ENCODE measurements around the gene SORBS2.
"Not testable (repeated sequence)": the region's sequence is repeated elsewhere in the genome, so short reads cannot be mapped to it uniquely, and the experiment has no call there.

Gene SORBS2

DNA sequence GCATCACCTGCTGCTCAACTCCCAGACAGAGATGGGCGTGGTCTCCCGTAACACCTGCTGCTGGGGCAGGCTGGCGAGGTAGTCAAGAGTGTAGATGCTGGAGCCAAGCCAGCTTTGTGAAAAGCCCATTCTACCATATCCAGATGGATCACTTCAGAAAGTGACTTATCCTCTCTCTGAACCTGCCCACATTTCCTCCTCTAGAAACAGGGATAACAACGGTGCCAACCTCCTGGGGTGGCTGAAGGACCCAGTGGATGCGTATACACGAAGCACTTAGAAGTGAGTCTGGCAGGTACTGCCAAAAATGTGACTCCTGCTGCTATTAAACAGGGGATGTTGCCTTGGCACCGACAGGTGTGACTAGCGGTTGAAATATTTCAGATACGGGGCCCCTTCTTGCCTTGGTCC, 95.8 kb downstream of the SORBS2 start:
- DNase-seq (ENCODE audit: low read depth in 2 of 2, low spot score in 1 of 2) = no peak

DNA sequence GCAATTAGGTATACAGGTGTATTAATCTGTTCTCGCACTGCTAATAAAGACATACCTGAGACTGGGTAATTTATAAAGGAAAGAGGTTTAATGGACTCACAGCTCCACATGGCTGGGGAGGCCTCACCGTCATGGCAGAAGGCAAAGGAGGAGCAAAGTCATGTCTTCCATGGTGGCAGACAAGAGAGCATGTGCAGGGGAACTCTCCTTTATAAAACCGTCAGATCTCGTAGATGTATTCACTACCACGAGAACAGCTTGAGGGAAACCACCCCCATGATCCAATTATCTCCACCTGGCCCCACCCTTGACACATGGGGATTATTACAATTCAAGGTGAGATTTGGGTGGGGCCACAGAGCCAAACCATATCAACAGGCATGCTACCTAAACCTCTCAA, 97.5 kb downstream of the SORBS2 start:
- DNase-seq (ENCODE audit: low read depth in 2 of 2, low spot score in 1 of 2) = not testable (repeated sequence)

GRCh38 chr4:185713731-185714130, 98.3 kb downstream of the SORBS2 start:
- no peak for DNase-seq (ENCODE audit: low read depth in 2 of 2, low spot score in 1 of 2)

GRCh38 chr4:185713272-185713671, 98.7 kb downstream of the SORBS2 start:
- DNase-seq (ENCODE audit: low read depth in 2 of 2, low spot score in 1 of 2) = no peak

- no peak for DNase-seq (ENCODE audit: low read depth in 2 of 2, low spot score in 1 of 2)
Observed at GRCh38 chr4:185712350-185713024, 99.5 kb downstream of the SORBS2 start.

DNA sequence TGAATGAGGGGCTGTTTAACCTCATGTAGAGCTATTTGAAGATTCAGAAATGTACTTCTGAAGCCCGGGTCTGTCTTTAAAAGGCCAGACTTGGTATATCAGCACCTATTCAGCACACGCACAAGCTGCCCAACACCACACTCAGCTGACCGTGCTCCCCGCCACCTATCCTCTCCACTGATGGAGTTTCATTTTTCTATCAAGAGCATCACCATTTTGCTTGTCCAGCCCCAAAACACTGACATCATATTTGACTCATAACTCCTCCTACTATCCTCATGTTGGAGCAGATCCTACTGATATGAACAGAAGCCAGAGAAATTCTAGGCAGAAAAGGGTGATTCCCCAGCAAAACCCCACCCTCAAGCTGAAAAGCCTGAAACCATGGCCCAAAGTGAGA, 100.3 kb downstream of the SORBS2 start:
- DNase-seq (ENCODE audit: low read depth in 2 of 2, low spot score in 1 of 2) = no peak

DNA sequence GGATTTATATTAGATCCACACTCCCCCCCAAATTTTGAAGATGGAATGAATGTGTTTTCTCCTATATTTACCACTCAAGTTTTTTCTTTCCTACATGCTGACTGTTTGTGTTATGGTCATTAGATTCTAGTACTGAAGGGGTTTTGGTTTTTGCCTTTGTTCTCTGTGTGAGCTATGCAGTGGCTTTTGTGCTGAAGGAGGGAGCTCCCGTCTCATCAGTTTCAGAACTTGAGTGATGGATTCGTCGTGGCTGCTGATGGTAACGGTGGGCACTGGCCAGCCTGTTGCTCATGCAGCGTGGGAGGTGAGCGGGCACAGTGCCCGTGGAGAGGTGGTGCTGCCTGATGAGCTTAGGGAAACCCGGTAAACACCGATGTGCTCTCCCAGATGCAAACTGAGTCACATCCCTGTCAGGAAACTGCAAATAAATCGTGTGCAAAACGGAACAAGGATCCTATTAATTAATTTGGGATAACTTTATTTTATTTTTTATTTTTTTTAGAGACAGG, 101.5 kb downstream of the SORBS2 start:
- no peak for DNase-seq (ENCODE audit: low read depth in 2 of 2, low spot score in 1 of 2)

- DNase-seq (ENCODE audit: low read depth in 2 of 2, low spot score in 1 of 2) = no peak
Observed at GRCh38 chr4:185709802-185710486, 102.0 kb downstream of the SORBS2 start.

DNA sequence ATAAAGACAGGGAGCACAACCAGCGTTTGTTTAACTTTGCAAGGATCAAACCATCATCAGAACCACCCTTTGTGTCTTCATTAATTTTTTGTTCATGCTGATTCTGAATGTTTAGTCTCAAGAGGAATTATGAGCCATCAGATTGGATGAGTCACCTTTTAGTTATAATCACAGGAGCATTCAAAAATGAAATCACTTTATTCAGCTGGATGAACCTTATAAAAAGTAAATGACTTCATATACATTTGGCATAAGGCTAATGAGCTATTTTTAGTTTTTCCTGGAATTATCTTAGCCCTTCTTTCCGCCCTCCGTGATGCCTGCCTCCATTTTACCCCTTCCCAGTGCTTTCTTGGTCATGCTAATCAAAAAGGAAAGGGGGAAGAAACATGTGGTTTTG, 103.6 kb downstream of the SORBS2 start:
- no peak for DNase-seq (ENCODE audit: low read depth in 2 of 2, low spot score in 1 of 2)

- not testable (repeated sequence) for DNase-seq (ENCODE audit: low read depth in 2 of 2, low spot score in 1 of 2)
Observed at GRCh38 chr4:185707622-185708021, 104.4 kb downstream of the SORBS2 start.

GRCh38 chr4:185702147-185702663, 109.8 kb downstream of the SORBS2 start:
- DNase-seq (ENCODE audit: low read depth in 2 of 2, low spot score in 1 of 2) = no peak

GRCh38 chr4:185700630-185701029, 111.4 kb downstream of the SORBS2 start:
- no peak for DNase-seq (ENCODE audit: low read depth in 2 of 2, low spot score in 1 of 2)

DNA sequence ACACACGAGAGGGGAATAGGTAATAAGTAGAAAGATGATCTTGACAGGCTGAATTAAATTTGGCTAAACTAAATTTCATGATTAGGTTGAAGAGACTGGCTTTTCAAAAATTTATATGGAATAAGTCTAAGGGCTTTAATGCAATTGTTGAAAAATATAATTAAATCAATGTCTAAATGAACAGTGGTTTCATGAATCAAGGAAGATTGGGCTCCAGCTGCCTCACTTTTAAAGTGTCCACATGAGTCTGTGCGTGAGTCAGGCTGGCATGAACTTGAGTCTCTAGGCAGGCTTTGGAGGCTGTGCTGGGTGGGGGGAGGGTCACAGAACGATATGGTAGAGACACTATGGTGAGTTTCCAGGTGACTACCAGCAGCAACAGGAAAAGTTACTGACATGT, 111.9 kb downstream of the SORBS2 start:
- DNase-seq (ENCODE audit: low read depth in 2 of 2, low spot score in 1 of 2) = no peak

- no peak for DNase-seq (ENCODE audit: low read depth in 2 of 2, low spot score in 1 of 2)
Observed at GRCh38 chr4:185697488-185697887, 114.5 kb downstream of the SORBS2 start.

DNA sequence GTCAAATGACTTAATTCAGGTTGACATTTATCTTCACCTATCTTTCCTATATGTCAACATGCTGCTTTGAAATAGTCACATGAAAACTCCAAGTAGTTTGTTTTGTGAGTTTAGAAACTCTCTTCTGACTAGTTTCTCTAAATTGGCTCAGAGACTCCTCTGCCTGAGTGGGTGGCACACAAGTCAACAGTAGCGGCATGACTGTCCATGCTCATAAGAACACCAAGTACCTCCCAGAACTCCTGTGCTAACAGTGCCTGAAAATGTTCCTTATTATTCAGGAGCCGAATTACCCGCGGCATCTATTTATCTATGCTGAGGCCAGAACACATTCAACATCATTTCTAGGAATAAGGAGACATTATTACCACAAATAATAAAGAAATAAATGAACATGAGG, 116.3 kb downstream of the SORBS2 start:
- no peak for DNase-seq (ENCODE audit: low read depth in 2 of 2, low spot score in 1 of 2)

DNA sequence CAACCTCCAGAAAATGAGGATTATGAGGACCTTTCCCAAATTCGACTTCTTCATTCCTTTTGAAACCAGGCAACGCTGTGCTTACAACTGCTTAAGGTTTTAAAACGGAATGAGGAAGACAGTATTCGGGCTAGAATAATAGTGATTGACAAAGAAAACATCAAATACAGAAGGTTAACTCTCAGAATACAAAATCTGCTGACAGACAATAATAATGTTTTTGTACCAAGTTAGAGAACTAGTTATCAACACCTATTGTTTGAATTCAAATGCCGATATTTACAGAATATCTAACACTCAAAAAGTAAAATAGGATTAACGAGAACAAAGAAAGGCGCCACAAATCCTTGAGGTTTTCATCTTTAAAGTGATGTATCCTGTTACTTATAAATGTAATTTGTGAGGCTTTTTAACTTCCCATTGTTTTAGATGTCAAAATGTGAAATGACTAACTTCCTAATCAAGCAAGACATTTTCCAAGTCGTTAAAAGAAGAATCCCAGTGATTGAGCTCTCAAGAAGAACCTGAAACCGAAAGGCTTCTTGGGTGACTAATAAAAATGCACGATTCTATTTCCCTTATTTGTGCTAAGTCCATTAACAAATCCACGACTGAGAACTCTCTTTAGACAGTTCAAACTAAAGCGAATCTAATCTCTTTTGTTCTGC, 118.3 kb downstream of the SORBS2 start:
- DNase-seq (ENCODE audit: low read depth in 2 of 2, low spot score in 1 of 2) = no peak

DNA sequence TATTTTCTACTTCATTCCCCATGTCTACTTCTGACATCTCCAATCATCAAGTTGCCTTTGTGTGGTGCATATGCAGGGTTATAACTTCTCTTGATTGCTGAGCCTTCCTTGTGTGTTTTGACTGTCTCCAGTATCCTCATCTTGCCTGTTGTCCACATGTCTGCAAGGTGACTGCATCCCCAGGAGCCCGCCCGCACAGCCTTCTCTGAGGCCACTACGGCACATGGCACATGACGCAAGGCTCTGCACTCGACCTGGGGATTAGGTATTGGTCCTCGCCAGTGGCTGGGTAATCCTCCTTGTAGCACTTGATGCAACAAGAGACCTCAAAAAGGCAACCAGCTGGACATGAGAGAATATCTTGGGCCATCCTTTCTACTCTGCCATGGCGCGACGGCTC, 122.6 kb downstream of the SORBS2 start:
- DNase-seq (ENCODE audit: low read depth in 2 of 2, low spot score in 1 of 2) = no peak

DNA sequence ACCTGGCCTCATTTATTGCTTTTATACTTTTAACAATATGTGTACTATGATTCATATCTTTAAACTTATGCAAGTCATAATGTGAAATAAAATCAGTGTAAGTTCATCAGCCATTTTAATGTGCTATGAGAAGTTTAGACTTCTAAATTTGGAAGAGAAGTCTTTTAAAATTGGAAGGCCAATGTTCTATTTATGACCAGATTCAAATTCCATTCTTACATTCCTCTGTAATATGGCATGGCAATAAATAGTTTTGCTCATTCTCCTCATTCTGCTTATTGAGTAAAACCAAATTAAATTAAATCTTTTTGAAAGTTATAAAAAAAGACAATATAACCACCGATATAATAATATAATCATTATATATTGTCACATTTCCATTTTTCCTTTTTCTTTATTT, 126.2 kb downstream of the SORBS2 start:
- no peak for DNase-seq (ENCODE audit: low read depth in 2 of 2, low spot score in 1 of 2)

DNA sequence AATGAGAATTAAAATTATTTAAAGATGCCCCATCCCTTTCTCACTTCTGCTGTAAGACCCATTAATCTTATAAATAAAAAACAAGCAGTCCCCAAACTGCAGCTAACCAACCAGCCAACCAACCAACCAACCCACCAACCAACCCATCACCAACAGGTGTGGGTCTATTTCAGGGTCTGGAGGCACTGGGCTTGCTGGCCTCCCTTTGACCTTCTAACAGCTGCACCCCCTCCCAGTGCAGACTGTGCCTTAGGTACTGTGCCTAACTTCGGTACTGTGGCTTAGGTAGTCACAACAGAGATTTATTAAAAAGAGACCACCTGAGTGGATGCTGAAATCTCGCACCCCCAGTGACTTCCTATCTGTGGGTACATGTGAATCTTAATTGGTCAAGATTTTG, 128.1 kb downstream of the SORBS2 start:
- DNase-seq (ENCODE audit: low read depth in 2 of 2, low spot score in 1 of 2) = no peak

DNA sequence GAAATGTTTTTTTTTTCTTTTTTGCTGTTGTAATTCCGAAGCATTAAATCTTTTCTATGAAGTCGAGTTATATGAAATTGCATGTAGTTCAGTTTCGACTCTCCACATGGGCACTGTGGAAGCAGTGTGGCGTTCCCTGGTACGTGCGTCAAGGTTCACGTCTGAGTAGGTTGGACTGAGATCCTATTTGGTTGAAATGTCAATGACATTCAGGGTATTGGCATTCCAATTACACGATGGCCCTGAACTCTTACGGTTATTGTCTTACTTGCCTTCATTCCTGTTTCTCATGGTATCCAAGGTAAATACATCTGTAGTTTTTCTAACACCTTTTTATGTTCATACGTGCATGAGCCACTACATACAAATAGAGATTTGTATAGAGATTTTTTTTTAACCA, 128.8 kb downstream of the SORBS2 start:
- DNase-seq (ENCODE audit: low read depth in 2 of 2, low spot score in 1 of 2) = no peak

DNA sequence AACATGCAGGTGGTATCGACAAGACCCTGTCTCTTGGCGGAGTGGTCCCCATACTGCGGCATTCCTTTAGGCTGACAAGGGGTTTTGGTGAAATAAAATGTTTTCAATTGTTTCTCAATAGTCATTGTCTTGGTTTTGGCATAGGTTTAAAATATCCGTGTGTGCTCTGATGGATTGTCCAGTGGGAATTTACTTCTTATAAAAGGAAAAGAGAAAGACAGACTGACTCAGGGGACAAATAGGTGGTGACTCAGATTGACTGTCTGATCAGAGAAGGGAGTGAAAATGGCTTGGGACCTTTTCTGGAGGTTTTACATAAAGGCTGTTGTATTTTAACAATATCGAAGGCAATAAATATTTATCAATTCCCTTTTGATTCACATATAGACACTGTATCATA, 129.8 kb downstream of the SORBS2 start:
- DNase-seq (ENCODE audit: low read depth in 2 of 2, low spot score in 1 of 2) = no peak

- no peak for DNase-seq (ENCODE audit: low read depth in 2 of 2, low spot score in 1 of 2)
Observed at GRCh38 chr4:185681604-185682003, 130.4 kb downstream of the SORBS2 start.
